NCI-H748 (cell line): ENCODE results near the gene ZNF785.
A peak's percentile ranks its signal among the peaks of the same experiment; 100 is the strongest.

Source experiments
- DNase-seq: peaks from one replicate; lab custom pipeline; 2025; ENCODE audit not compliant: unreplicated experiment; lab: John Stamatoyannopoulos, UW

The ZNF785 gene

DNA sequence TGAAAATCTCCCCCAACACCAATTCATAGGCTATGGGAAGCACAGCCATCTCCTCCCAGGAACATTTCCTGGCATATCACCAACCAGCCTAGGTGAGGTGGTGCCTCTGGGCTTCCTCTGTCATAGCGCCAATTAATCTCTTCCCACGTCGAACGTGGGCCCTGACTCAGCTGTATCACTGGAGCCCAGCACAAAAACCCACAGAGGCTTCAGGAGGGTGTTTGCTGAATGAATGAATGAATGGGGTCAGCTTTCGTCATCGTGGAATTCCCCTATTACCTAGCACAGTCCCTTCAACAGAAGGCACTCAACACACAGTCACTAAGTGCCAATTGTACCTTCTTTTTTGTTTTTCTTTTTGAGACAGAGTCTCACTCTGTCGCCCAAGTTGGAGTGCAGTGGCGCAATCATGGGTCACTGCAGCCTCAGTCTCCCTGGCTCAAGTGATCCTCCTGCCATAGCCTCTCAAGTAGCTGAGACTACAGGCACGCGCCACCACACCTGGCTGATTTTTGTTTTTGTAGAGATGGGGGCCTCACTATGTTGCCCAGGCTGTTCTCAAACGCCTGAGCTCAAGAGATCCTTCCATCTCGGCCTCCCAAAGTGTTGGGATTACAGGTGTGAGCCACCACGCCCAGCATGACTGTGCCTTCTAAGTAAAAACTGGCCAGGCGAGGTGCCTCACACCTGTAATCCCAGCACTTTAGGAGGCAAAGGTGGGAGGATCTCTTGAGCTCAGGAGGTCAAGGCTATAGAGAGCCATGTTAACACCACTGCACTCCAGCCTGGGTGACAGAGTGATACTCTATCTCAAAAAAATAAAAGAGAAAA is 18.1 kb downstream of the ZNF785 start:
- no peak for DNase-seq

DNA sequence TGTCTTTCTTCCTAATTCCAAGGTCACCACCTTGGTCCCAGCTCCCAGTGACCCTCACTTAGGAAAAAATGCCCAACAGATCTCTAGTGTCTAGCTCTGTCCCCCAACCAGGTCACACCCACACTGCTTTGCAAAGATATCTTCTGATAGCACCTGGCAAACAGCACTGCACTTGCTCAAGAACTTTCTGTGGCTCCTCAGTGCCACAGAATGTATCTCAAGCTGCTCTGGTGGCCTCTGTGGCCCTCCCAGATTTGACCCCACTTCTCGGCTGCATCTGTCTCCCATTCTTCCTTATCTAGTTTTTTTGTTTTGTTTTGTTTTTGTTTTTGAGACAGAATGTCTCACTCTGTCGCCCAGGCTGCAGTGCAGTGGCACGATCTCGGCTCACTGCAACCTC is 19.0 kb downstream of the ZNF785 start:
- no peak for DNase-seq

DNA sequence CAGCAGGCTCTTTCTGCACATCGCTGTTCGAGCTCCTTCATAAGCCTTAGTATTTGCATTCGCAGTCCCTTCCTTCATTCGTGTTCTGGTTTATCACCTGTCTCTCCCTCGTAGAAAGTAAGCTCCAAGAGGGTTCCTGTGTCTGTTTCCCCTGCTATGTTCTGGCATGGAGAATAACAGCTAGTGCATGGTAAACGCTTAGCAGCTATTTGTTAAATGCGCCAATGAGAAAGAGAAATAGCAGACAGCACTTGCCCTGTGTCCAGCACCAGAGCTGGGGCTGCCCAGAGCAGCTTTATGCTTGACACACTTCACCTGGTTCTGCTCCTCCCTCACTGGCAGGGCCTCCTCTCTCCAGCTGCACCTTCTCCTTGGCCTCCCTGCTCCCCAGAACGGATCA is 19.5 kb downstream of the ZNF785 start:
- DNase-seq = no peak

DNA sequence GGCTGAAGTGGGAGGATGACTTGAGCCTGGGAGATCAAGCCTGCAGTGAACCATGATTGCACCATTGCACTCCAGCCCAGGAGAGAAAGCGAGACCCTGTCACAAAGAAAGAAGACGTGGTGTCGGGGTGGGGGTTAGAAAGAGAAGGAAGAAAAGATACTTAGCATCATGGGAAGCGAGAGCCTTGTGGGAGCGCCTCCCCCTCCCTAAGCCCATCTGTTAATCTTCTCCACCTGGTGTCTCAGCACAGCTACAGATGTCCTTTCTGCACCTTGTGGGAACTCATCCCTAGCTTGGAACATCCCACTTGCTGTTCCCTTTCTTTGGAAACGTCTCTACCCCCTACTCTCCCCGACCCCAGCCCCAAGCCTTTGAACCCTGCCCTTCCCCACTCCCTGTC is 20.0 kb downstream of the ZNF785 start:
- DNase-seq = no peak

- no peak for DNase-seq
Observed at GRCh38 chr16:30562021-30562420, 23.5 kb downstream of the ZNF785 start.

GRCh38 chr16:30561089-30561816 is 24.2 kb downstream of the ZNF785 start:
- no peak for DNase-seq

GRCh38 chr16:30559690-30560089 is 25.8 kb downstream of the ZNF785 start:
- DNase-seq = no peak

- no peak for DNase-seq
Observed at GRCh38 chr16:30558789-30559377, 26.6 kb downstream of the ZNF785 start.

DNA sequence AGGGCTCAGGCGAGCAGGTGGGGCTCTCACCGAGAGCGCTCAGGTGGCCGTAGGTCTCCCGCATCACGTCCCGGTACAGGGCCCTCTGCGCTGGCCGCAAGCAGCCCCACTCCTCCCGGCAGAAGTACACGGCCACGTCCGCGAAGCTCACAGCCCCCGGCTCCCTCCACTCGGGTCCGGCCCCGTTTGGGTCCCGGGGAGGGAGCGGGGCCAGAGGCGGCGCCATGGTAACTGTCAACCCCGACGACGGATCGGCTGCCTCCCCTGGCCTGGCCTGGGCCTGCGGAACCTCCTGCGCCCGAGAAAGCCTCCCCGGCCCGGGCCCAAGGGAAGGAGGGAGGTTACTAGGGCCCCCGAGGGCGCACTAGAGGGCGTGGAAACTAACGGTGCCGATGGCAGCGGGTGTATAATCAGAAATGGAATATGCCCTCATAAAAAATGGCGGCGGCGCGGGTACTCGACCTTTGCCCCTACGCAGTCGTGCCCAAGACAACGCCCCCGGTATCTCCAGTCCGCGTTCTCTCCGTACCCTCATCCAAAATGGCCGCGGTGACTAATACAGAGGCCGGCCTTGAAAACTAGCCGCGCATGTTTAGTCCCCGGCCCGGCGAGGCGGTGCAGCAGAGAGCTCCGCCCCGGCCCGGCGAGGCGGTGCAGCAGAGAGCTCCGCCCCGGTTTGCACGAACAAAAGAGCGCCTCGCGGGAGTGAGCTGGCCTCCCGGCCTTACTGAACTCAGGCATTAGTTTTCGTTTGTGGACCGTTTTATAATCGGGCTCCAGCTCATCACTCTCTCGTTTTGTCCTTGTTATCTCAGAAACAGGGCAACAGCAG is 27.3 kb downstream of the ZNF785 start, which contains the start of gene ZNF764:
Gene ZNF764 (minus strand): TSS at position 418 of the 832 bp plus-strand sequence. CDS start 192 bp downstream, at position 226.
- peak; percentile 97 for DNase-seq

DNA sequence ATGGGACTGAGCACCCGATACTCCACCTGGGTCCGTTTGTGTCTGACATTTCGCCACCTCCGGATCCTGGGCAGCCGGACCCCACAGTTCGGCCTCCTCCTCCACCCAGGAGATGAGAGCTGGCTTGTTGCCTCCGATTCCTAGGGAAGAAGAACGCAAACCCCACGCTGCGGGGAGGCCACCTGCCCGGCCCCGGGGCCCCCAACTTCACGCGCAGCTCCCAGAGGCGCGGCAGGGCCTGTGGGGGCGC is 27.9 kb downstream of the ZNF785 start:
- no peak for DNase-seq

GRCh38 chr16:30556125-30556473 is 29.4 kb downstream of the ZNF785 start:
- DNase-seq = no peak

- DNase-seq = no peak
Observed at GRCh38 chr16:30555315-30556124, 30.0 kb downstream of the ZNF785 start.

DNA sequence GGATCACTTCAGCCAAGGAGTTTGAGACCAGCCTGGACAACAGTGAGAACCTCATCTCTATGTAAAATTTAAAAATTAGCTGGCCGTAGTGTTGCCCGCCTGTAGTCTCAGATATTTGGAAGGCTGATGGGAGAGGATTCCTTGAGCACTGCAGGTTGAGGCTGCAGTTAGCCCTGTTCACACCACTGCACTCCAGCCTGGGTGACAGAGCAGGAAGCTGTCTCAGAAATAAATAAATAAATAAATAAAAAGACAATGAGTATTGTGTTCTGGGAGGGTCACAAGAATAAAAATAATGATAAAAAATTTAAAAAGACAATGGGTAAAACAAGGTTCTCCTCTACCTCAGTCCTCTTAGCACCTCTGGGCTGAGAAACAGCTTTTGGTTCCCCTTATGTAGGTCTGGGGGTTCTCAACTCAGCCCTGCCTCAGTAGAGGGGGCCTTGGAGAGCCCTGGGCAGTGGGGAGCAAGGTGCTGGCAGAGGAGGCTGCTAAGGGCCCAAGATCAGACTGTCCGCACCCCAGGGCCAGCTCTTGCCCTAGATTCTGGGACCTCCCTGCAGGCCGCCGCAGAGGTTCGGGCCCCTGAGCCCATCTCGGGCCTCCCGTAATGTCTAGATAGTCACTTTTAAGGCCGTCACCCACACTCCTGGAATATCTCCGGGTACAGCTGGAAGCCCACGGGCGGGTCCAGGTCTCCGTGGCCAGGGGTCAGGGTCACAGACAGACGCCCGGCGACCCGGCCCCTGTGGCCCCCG is 30.8 kb downstream of the ZNF785 start:
- no peak for DNase-seq

- no peak for DNase-seq
Observed at GRCh38 chr16:30553393-30553899, 32.1 kb downstream of the ZNF785 start.

DNA sequence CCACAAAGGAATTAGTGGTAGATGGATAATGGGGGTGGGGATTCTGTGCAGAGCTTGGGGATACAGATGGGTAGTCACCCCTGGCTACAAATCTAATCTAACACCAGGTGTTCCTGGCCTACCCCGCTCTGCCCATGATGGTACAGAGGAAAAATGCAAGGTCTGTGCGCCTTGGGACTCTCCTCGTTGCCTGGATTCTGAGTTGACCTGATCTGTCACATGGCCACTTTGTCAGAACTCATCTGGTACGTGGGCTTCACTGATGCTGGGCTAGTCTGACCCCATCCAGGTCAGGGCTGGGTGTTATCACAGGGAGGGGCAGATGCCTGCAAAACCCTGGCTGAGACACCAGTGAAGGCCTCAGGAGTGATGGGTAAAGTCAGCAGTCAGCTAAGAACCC is 32.5 kb downstream of the ZNF785 start:
- no peak for DNase-seq

DNA sequence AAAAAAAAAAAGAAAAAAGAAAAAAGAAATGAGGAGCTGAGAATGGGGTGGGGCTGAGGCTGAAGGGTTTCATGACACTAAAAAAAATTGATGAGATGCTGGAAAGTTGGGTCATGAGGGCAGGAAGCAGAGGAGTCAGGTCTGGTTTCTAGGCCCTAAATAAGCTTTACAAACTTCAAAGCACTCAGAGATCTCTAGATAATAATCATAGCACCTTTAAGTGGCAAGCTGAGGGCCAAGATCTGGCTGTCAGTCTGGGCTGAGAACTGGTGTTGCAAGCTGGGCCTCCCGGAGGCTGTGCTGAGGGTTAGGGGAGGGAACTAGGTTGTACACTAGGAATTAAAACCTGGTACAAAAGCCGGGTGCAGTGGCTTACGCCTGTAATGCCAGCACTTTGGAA is 33.7 kb downstream of the ZNF785 start:
- no peak for DNase-seq

GRCh38 chr16:30548416-30549253 is 36.9 kb downstream of the ZNF785 start:
- DNase-seq = no peak

DNA sequence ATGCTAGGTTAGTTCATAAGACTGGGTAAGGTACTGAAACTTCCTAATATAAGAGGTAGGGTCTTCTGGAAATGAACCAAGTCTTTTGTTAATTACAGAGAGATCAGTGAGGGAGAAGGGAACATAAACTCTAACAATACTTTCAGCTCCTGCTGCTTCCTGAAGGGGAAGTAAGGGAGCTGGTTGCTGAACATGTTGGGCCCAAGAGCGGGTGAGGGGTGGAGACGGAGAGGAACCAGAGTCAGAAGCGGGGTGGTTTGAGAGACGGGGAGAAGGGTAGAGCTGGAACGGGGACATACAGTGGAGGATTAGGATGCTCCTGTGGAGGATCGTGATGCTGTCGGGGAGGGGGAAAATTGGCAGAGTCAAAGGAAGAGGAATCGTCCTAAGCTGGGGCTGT is 39.4 kb downstream of the ZNF785 start:
- no peak for DNase-seq

- DNase-seq = no peak
Observed at GRCh38 chr16:30543067-30543466, 42.4 kb downstream of the ZNF785 start.
